Measurements from ENCODE around the gene UBE2D3.

DNA sequence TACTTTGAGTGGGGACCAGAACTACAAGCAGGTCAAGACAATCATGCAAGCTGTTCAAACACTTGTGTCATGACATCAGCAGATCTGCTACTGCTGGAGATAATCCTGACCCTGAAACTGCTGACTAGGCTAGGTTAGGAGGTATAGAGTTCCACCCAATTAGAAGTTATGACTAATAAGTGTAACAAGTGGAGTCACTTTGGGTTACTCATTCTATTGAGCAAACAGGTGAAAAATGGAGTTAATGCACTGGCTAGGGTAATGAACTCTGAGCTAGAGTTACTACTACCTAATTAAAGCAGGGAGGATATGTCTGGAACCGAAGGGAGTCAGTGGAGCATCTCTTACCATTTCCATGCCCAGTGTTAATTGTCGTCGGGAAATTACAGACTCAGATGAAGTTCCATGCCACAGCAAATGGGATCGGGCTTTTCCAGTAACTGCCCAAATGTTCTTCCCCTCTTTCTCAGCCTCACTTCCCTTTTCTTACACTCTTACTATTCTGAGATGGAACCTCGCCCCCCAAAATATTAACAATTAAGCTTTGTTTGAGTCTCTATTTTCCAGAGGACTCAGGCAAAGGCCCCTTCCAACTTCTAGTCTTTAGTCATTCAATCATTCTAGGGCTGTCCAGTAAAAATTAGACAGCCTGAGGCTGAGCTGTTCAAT lies 46.7 kb downstream of the UBE2D3 start:
- TF ChIP-seq, protein P1, sequence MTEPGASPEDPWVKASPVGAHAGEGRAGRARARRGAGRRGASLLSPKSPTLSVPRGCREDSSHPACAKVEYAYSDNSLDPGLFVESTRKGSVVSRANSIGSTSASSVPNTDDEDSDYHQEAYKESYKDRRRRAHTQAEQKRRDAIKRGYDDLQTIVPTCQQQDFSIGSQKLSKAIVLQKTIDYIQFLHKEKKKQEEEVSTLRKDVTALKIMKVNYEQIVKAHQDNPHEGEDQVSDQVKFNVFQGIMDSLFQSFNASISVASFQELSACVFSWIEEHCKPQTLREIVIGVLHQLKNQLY (CRISPR knock-in tag; IDR thresholded peaks at IDR 0.05), result no peak
- no peak for TF ChIP-seq PRDM15 (CRISPR knock-in tag; IDR thresholded peaks at IDR 0.05)
- TF ChIP-seq, protein P2, sequence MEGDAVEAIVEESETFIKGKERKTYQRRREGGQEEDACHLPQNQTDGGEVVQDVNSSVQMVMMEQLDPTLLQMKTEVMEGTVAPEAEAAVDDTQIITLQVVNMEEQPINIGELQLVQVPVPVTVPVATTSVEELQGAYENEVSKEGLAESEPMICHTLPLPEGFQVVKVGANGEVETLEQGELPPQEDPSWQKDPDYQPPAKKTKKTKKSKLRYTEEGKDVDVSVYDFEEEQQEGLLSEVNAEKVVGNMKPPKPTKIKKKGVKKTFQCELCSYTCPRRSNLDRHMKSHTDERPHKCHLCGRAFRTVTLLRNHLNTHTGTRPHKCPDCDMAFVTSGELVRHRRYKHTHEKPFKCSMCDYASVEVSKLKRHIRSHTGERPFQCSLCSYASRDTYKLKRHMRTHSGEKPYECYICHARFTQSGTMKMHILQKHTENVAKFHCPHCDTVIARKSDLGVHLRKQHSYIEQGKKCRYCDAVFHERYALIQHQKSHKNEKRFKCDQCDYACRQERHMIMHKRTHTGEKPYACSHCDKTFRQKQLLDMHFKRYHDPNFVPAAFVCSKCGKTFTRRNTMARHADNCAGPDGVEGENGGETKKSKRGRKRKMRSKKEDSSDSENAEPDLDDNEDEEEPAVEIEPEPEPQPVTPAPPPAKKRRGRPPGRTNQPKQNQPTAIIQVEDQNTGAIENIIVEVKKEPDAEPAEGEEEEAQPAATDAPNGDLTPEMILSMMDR (IDR thresholded peaks at IDR 0.05), result no peak
